ENCODE data around the gene CORO1C.

CORO1C gene

GRCh38 chr12:108729612-108730364 is 1.5 kb downstream of the CORO1C start:
- H3K4me3 Mint-ChIP-seq: peak overlapping the region; percentile 95
- DNase-seq: no peak
- H3K36me3 Mint-ChIP-seq (ENCODE audit: low read depth): peaks cover 9% of the 10 kb centered on the region
- H3K27me3 Mint-ChIP-seq (ENCODE audit: low read depth, poor library complexity): peaks cover 5% of the 10 kb centered on the region
- H3K9me3 Mint-ChIP-seq: no peaks in the 10 kb centered on the region
- TF ChIP-seq, protein P1, sequence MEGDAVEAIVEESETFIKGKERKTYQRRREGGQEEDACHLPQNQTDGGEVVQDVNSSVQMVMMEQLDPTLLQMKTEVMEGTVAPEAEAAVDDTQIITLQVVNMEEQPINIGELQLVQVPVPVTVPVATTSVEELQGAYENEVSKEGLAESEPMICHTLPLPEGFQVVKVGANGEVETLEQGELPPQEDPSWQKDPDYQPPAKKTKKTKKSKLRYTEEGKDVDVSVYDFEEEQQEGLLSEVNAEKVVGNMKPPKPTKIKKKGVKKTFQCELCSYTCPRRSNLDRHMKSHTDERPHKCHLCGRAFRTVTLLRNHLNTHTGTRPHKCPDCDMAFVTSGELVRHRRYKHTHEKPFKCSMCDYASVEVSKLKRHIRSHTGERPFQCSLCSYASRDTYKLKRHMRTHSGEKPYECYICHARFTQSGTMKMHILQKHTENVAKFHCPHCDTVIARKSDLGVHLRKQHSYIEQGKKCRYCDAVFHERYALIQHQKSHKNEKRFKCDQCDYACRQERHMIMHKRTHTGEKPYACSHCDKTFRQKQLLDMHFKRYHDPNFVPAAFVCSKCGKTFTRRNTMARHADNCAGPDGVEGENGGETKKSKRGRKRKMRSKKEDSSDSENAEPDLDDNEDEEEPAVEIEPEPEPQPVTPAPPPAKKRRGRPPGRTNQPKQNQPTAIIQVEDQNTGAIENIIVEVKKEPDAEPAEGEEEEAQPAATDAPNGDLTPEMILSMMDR (IDR thresholded peaks at IDR 0.05): no peak
- H3K4me1 Mint-ChIP-seq: peaks cover 49% of the 10 kb centered on the region
- peak overlapping the region; percentile 98 for H3K27ac Mint-ChIP-seq

DNA sequence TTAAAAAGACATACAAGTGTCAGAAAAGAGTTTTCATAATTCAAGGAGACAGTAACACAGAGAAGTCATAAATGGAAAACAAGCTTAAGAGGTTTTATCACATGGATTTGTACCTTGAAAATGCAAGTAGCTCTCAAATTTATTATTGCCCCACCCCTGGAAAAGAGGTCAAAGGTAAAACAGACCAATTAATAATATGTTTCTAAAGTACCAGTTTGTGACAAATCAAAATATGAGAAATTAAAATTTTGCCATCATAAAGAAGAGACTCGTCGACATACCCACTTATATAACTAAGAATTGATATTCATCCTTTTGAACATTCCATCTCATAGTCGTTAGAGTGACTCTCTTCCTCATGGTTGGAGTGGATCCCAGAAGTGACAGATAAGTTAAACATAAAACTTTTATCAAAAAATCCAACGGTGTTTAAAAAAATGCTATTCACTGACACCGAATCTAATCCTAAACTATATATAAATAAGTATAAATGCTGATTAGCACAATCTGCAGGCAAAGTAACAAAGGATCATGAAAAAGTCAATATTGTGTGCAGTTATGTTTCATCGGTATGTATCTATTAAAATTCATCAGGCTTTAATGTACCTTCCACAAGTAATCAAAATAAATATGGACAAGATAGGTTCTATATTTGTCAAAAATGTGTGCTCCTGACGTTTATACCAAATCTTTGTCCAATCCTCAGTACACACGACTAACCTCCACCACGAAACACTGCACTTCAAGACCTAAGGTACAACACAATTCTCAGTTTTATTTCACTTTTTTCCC is 2.3 kb downstream of the CORO1C start:
- peak overlapping the region; percentile 68 for H3K27ac Mint-ChIP-seq
- peaks cover 5% of the 10 kb centered on the region for H3K27me3 Mint-ChIP-seq (ENCODE audit: low read depth, poor library complexity)
- H3K4me3 Mint-ChIP-seq: peak overlapping the region; percentile 95
- H3K9me3 Mint-ChIP-seq: no peaks in the 10 kb centered on the region
- H3K4me1 Mint-ChIP-seq: peaks cover 56% of the 10 kb centered on the region
- DNase-seq: no peak
- peaks cover 9% of the 10 kb centered on the region for H3K36me3 Mint-ChIP-seq (ENCODE audit: low read depth)
- TF ChIP-seq, protein P1 (IDR thresholded peaks at IDR 0.05): no peak

- TF ChIP-seq, protein P1 (IDR thresholded peaks at IDR 0.05): no peak
- Mint-ChIP-seq H3K4me3 (peak overlapping the region; percentile 95), H3K9me3 (no peaks in the 10 kb centered on the region), H3K27ac (peak overlapping the region; percentile 68), H3K4me1 (peaks cover 64% of the 10 kb centered on the region), H3K27me3 (ENCODE audit: low read depth, poor library complexity) (peaks cover 5% of the 10 kb centered on the region), H3K36me3 (ENCODE audit: low read depth) (peaks cover 9% of the 10 kb centered on the region)
- no peak for DNase-seq
These were observed 3.2 kb downstream of the CORO1C start for GRCh38 chr12:108727868-108728735.

GRCh38 chr12:108727161-108727560 is 4.2 kb downstream of the CORO1C start:
- TF ChIP-seq, protein P1 (IDR thresholded peaks at IDR 0.05): no peak
- peaks cover 68% of the 10 kb centered on the region for H3K4me1 Mint-ChIP-seq
- H3K9me3 Mint-ChIP-seq: no peaks in the 10 kb centered on the region
- no peak overlapping the region for H3K4me3 Mint-ChIP-seq
- H3K27ac Mint-ChIP-seq: peak overlapping the region; percentile 23
- no peak for DNase-seq
- H3K27me3 Mint-ChIP-seq (ENCODE audit: low read depth, poor library complexity): peaks cover 5% of the 10 kb centered on the region
- H3K36me3 Mint-ChIP-seq (ENCODE audit: low read depth): peaks cover 9% of the 10 kb centered on the region

GRCh38 chr12:108724890-108725151 is 6.5 kb downstream of the CORO1C start:
- H3K27me3 Mint-ChIP-seq (ENCODE audit: low read depth, poor library complexity): no peaks in the 10 kb centered on the region
- TF ChIP-seq, protein P1 (IDR thresholded peaks at IDR 0.05): no peak
- no peaks in the 10 kb centered on the region for H3K9me3 Mint-ChIP-seq
- H3K27ac Mint-ChIP-seq: peak overlapping the region; percentile 41
- H3K4me3 Mint-ChIP-seq: no peak overlapping the region
- H3K4me1 Mint-ChIP-seq: peaks cover 76% of the 10 kb centered on the region
- DNase-seq: no peak
- peaks cover 10% of the 10 kb centered on the region for H3K36me3 Mint-ChIP-seq (ENCODE audit: low read depth)

Measured in nephron progenitor cell (in vitro differentiated cells).